SK-N-MC (cell line): ENCODE results near the gene PUS7.
"Not testable (repeated sequence)": the region's sequence is repeated elsewhere in the genome, so short reads cannot be mapped to it uniquely, and the experiment has no call there.

Source experiments
- EZH2 ChIP-seq: fragments of 200-600 bp; sonication (generic); IDR thresholded peaks from one replicate; pipeline ENCODE4 v1.6.1; 2017; ENCODE audit warnings: antibody characterized with exemption
- FOXP2 ChIP-seq: optimal IDR thresholded peaks from 2 replicates; pipeline ENCODE3; 2011; ENCODE audit warnings: mild to moderate bottlenecking, moderate library complexity; ENCODE audit not compliant: insufficient read depth; ENCODE audit errors: extremely low read length, control extremely low read depth
- POLR2AphosphoS5 ChIP-seq: IDR thresholded peaks from 2 replicates; pipeline ENCODE4 v1.6.1; 2012; ENCODE audit warnings: mild to moderate bottlenecking, low read depth, low read length, borderline replicate concordance

GRCh38 chr7:105442214-105442613 lies 79.9 kb downstream of the PUS7 start:
- TF ChIP-seq EZH2, POLR2AphosphoS5, FOXP2: not testable (repeated sequence)
